Hematopoietic multipotent progenitor cell treated with erythropoietin and hydrocortisone succinate and interleukin-3 and kit ligand, for 15 days (in vitro differentiated cells): Measurements from ENCODE around the gene BCL2L13.
"Not testable (repeated sequence)": the region's sequence is repeated elsewhere in the genome, so short reads cannot be mapped to it uniquely, and the experiment has no call there.

Experiments
- DNase-seq: peaks from one replicate; pipeline ENCODE4 v3.0.0-alpha.2; 2015; ENCODE audit warnings: low spot score

BCL2L13 gene

DNA sequence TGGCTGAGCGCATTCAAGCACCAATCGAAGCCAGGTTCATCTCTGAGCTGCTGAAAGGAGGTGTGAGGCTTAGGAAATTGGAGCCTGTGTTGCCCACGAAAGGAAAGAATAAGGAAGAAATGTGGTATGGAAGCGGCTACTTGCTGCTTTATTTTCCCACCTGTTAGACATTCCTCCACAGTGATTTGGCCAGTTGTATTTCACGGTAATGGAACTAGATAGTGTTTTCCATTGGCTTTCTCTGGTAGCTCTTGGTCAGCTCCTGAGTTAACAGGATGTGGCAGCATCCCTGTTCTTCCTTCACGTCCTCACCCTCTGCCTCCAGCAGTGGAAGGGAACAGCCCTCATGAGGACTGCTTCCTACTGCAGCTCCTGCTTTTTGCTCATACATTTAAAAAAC lies 91.0 kb downstream of the BCL2L13 start:
- DNase-seq, result no peak

DNA sequence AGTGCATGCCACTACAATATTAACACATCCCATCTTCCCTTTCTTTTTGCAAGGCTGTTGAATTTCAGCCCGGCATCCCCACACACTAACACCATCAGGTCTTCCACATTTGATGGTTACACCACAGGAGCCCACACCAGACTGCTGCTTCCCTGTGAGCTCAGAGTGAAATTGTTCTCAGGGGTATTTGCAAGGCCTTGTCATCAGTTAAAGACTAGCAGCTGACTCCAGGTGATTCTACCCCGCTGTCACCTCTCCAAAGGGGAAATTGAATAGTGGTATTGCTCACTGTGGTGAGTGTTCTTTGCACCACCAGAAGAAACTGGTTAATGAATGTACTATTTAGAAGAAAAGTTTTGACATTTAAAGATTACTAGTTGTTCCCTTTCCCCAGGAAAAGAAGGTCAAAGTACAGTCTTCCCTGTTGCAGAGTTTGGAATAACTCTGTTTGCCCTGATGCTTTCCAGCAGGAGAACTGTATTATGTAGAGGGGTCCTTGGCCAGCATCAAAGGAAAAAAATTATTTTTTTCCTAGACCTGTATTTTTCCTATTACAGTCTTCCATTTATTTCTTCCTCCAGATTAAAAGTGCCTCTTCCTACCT lies 93.8 kb downstream of the BCL2L13 start:
- no peak for DNase-seq

DNA sequence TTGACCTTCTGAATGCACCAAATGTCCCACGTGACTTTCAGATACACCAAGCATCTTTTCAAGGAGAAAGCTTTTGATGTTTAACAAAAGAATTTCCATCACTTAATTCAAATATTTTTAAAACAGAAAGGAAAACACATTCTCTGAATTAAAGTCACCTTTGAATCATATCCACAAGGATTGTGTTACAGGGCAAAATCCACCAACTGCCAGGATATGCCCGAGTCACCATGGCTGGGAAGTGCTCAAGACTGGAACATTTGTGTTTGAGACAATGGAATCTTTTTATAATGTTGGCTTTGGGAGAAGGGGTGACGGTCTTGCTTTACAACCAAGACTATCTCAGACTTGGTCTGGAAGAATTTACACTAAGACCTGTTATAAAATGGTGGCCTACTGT lies 94.9 kb downstream of the BCL2L13 start:
- DNase-seq, result no peak

DNA sequence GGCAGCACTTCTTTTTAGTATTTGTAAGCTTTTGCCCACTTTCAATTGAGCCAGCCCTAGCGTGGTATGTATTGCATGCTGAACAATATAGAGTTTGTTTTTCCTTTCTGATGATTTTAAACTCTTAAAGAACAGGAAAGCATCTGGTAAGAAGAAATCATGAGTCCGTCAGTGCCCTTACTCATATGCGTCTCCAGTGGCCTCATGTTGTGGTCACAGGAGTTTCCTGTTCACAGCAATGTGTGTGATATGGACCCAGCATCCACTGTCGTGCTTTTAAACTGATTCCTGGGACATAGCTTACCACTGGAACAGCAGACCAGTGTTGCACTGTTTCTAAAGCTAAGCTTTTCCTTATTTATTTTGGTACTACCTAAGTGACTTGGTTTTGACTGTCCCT lies 95.6 kb downstream of the BCL2L13 start:
- DNase-seq, result no peak

DNA sequence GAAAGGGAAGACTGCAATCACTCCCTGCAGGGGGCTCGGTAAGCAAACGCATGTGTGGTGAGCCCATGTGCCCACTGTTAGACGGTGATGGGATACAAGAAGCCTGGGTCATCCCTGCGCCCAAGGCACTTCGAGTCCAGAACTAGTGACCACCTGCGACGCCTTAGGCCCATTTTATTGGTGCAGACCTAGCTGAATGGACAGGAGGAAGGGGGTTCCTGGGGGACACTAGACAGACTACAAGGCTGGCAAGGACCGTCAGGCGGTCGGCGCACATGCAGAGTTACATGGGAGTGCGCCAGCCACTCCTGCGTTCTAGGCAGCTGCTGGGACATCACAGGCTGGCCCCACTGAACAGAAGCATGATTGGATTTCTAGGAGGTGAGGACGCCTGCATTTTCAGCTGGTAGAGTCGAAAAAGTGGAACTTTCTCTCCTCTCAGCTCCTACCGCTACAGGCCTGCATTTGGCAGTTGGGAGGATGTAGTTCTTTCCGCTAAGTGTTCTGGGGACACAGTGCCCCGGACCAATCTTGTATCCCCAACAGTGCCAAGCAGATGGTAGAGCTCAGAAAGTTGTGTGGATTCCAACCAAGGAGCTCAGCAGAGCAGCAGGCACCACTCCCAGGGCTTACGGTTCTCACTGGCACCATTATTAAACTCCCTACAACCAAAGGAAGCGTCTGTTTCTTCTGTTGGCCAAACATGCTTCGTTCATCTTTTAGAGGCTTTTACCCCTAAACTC lies 100.0 kb downstream of the BCL2L13 start:
- DNase-seq, result no peak

DNA sequence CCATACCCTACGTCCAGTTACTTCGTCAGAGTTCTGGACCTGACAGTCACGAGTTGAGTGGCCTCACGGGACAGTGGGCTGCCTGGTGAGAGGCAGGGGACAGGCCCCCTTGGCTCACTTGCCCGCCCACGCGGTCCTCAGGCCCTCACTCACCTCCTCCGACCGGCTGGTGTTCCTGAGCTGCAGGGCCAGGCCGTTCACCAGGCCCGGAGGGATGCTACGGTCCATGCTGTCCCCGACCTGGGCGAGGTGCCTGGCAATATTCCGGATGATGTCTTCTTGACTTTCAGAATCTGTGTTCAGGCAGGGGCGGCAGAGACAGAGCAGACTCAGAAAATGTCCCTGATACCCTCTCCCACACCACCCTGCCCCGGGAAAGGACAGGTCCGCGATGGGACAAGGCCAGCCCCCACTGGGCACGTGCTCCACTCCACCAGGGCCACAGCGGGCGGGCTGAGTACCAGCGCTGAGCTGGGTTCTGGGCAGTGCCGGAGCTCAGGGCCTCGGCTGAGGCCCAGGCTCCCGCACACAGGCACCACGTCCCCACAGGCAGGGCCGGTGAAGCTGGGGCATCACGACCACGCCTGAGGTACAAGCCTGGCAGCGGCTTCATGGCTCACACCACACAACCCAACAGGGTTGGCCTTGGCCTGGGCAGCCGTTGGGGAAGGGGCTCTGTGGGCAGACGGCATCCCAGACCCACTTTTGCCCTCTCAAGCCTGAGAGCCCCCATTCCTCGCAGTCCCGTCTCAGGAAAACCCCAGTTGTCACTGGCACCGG lies 100.8 kb downstream of the BCL2L13 start:
- DNase-seq, result no peak

DNA sequence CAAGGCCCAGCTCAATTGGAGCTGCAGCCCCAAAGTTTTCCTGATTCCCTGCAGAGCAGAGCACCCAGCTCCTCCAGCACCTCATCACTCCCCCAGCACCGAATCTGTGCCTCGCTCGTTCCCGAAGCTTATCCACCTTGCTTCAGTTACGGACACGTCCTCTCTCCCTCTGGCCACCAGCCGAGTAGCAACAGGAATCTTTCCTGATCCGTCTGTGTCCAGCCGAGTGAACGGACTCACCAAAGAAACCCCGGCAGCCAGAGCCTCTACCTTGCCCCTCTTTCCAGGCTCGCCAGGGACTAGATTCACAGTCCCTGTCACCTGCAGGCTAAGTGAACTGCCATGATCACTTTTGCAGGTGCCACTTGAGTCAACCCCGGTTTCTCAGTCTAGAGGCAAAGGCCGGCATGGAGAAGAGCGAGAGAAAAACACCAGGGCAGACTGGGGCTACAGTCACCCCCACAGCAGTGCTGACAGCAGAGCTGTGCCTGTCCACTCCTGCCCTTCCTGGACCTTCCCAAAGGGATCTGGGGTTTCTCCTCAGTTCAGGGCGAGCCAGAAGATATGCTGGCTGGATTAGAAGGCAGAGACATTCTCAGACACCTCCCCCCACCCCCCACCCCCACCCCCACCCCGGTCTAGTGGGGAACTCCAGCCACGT lies 103.4 kb downstream of the BCL2L13 start:
- DNase-seq, result no peak

DNA sequence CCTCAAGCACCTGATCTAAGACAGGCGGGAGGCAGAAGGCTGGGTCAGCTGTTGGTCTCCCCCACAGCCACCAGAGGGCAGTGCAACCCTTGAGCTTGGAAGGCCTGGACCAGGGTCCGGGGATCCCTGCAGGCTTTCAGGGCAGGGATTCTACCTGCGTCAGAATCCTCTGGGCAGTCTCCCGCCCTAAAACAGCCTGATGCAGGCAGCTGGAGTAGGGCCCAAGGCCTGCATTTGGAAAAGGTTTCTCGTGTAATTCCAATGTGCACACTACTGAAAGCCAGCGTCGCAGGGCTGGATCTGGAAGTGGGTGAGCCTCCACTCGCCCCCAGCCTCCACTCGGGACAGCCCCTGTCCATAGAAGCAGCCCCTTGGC lies 104.0 kb downstream of the BCL2L13 start:
- peak; percentile 74 for DNase-seq

DNA sequence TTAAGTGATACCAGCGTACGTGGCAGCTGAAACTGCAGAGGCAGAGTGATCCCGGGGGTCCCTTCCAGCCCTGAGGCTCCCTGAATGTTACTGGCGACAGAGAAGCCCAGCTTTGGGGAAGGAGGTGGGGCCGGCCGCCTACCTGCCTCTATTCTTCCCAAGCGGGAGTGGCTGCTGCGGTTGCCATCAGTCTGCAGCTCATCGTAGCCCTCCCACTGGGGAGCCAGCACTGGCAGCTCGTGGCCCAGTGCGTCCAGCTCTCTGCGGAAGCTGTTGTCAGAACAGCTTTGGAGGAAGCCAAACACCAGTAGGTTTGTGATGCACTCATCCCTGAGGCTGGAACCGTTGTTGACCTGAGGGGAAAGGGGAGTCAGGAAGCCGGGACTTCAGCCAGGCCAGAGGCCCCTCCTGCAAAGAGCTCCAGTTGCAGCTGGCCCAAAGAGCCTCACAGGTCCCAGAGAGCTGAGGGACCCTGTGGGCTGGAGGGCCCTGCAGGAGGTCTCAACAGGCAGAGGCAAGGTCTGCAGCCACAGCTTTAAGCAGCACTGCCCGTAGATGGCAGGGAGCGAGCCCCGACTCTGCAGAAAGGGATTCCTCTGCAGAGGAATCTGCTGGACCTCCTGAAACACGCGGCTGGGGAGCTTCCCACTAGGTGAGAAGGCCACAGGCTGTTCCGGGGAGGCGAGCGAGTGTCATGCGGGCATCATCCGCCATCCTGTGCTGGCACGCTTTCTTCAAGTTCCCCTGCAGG lies 105.3 kb downstream of the BCL2L13 start:
- no peak for DNase-seq

DNA sequence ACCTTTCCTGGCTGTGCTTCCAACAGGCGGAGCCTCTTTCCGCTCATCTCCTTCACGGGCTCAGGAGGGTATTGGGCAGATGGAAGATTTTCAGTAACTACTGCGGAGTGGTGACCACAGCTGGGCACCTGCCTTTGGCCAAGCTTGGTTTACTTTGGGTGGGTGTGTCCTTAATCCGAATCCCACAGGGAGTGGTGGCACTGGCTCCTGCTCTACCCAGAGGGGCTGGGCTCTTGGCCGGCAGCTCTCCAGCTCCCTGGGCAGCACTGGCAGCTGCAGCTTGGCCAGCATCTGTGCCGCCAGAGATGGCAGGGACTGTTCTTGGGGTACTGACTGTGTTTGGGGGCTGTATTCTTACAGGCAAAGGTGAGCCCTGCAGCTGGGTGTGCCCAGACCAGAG lies 105.9 kb downstream of the BCL2L13 start:
- DNase-seq, result no peak

DNA sequence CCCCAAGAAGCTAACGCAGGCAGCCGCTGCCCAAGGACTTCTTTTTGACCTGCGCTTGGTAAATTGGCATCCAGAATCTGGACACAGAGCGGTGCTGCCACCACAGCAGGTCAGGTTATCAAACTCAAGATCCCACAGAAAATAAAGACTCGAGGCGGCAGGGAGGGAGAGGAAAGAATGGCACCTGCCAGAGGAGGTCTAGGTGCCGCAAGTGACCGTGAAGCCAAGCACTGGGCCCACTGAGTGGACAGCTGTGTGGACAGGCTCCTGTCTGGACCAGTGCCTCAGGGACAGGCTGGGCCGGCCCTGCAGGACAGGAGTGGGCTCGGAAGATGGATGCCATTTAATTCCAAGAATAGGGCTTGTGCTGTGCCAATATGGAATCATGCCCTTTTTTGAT lies 108.4 kb downstream of the BCL2L13 start:
- no peak for DNase-seq

DNA sequence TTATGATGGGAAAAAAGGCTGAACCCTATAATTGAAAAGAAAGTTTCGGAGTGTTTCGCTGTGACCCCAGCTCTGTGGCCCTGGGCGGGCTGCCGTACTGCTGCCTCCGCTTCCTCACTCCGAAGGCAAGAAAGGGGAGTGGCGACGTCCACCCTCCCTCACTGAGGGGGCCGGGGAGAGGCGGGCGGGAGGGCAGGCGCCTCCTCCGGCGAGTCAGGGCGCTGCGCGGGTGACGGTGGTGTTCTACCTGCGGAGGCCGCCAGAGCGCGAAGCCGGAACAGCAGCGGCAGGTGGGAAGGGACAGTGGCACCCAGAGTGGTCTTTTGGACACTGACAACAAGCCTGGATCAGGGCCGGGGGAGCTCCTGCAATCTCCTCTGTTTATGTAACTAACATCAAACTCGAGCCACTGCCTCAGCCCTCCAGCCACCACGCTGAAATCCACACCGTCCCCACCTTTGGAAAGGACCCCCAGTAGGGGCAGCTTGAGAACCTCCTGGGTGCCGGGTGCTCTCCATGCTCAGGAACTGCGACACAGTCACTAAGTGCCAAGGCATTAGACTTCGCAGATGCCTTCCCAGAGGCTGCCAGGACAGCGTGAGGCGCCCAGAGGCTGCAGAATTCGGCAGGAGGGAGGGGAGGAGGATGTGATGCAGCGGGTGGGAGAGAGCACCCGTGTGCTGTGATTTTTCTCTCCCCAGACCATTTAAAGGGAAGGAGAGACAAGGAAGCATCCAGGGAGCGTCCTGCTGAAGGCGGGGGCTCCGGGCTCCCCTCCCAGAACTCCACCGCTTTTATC lies 110.2 kb downstream of the BCL2L13 start:
- DNase-seq, result no peak

DNA sequence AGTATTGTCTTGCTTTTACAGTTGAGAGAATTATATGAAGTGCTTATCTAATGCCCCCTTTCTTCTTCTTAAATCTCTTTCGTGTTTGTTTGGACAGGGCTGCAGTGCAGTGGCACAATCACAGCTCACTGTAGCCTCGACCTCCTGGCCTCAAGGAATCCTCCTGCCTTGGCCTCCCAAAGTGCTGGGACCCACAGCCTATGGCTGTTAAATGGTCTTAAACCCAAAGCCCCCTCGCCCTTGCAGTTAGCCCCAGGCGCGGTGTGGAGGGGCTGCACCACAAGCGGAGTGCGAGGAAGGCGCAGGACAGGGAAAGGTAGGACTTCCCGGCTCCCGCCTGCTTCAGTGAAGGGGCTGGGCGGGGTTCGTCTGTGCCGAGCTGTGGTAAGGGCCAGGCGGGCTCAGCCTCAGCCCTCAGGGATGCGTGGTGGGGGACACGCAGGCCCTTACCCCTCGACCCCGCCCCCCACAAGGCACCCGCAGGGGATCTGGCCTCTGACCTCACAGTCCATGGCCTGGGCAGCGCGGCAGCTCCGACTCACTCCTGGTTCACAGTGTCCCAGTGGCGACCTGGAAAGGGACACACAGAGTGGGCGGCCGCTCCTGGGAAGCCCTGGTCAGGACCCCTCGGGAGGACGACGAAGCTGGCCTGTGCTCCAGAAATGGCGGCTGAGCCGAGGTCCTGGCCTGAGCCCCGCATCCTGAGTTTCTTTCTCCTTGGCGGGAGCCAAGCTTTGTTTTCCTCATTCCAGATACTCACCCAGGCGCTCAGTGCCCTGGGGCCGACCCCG lies 111.2 kb downstream of the BCL2L13 start:
- DNase-seq, result no peak

DNA sequence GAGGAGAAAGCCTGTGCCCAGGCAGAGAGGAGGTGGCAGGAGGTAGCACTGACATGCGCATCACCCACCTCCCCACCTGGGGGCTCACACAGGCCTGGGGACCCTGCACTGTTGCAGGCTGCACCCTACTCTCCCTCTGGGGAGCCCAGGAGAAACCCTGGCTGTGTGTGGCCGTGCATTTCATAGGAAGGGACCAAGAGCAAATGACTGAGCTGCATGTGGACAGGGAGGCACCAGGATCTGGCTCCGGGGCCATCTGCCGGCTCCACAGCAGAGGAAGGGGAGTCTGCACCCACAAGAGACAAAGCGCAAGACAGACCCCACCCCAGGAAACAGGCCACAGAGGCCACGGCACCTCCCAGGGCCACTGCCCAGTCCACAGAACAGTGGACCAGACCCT lies 113.0 kb downstream of the BCL2L13 start:
- no peak for DNase-seq

DNA sequence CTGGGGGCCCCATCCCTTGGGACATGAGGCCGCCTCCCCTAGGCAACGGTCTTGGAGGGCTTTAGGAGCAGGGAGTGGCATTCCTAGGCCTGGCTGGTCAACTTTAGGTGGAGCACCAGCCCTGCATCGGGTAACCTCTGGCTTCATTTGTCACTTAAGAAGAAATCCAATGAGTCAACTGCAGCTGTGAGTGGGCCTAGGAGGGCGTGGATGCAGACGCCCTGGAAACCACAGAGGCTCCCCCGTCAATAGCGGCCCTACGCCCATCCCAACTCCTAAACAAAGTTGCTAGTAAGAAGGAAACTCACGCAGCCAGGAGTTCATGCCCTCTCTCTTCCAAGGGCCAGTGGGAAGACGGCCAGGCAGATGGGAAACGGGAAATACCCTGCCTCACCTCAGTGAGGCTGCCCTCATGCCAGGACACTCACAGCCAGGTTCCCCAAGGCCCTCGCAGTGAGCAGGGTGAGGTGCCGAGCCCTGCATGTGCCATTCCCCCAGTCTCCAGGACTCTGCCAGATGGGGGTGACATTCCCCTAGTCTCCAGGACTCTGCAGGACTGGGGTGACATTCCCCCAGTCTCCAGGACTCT lies 114.9 kb downstream of the BCL2L13 start:
- no peak for DNase-seq

DNA sequence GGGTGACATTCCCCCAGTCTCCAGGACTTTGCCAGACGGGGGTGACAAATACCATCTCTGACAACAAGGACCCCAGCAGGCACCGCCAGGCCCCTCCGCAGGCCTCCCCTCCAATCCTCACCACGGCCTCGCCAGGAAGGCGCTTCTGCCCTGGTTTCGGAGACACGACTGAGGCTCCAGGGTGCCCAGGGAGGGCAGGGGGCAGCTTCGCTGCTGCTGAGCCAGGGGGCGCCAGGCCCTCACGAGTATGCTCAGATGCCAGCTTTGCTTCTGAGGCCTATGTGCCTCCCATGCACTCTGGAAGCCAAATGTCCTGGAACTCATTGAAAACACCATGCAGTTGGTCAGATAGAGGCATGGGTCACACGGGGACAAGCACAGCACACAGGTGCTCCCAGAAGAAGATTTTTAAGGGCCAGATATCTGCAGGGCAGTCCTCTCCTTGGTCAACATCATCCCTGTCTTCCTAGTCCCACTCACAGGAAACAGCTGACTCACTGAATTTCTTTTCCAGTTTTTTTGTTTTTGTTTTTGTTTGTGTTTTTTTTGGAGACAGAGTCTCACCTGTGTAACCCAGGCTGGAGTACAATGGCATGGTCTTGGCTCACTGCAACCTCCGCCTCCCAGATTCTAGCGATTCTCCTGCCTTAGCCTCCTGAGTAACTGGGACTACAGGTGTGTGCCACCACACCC lies 115.8 kb downstream of the BCL2L13 start:
- DNase-seq, result peak; percentile 52

DNA sequence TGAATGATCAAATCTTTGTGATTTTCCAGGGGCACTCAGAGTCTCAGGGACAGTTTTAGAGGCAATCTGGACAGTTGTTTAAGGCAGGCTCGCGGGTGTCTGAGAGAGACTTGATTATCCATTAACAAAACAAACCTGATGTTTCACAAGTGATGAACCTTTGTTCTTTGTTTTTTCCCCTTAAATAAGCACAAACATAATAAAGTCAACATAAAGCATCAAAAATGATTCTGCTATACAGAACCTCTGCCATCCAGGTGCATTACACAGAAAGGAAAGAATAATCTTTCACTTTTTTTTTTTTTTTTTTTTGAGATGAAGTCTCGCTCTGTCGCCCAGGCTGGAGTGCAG lies 122.6 kb downstream of the BCL2L13 start:
- no peak for DNase-seq

DNA sequence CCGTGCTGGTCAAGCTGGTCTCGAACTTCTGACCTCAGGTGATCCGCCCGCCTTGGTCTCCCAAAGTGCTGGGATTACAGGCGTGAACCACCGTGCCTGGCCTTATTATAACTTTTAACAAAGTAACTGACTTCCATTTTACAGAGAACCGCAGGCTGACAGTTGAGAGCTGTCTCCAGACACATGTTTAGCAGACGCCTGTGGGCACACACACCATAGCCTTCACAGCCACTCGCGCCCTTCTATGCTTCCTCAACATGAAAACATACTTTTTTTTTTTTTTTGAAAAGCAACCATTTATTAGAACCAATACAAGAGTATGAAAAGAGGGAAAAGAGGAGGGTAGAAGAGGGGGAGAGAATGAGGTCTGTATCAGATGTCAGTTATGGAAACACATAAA lies 124.9 kb downstream of the BCL2L13 start:
- not testable (repeated sequence) for DNase-seq

DNA sequence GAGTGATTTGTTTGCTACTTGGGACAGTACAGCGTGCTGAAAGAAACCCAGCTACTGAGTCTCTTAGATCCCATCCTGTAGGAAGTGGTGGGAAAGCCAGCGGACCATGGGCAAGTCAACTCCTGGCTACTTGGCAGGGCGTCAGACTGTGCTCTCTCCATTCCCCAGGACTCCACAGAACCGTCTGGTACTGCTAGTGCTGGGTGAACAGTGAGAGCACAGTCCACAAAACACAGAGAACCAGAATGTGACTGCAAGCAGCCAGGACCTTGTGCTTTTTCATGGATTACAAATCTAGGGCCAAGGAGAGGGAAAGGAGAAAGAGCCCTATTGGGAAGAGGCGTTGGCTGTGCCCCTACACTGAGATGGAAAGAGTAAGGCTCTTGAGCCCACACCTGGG lies 125.5 kb downstream of the BCL2L13 start:
- DNase-seq, result no peak
